ENCODE measurements around the gene DNM3. TPM values are rescaled to one million over a fixed set of nuclear protein-coding genes. Genes with fewer than 3 reads are reported as not detected.

DNM3 gene
- total RNA-seq, 1 donor from 2014 or later, result 4.7 TPM

DNA sequence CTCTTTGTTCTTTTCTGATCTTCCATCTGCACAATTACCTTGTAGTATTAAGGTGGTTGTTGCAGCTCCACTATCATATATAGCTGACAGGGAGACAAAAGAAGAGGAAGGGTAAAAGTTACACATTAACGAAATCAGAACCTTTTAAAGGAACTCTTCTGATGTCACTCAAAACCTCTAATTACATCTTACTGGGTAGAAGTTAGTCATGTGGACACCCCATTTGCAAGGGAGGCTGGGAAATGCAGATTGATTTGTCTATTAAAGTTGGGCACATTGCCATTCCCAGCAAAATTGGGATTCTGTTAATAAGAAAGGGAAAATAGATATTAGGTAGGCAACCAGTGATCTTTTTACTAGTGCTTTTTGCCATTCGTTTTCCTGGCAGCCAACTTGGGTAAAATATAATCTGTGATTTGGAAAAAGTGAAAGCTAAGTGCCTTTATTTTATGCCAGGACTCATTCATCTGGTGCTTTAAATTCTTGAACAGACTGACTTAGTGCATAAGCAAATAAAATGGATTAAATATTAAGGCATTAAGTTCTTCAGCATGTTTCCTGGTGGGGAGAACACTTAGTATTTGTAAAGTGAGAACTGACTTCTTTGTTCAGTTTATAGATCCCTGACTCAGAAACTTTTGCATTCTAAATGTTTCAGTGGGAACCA is 71.3 kb downstream of the DNM3 start:
- Histone ChIP-seq H3K27me3 (ENCODE audit: insufficient read depth, low read length) (no peaks in the 10 kb centered on the region), H3K4me2 (ENCODE audit: low read length) (no peak overlapping the region), H2AFZ (ENCODE audit: low read depth, low read length) (no peak overlapping the region), H3K27ac (ENCODE audit: low read depth, low read length) (no peak overlapping the region), H3K4me1 (ENCODE audit: insufficient read depth, low read length) (no peaks in the 10 kb centered on the region), H3K9ac (ENCODE audit: low read length) (no peak overlapping the region), H3K79me2 (ENCODE audit: insufficient read depth, low read length) (no peaks in the 10 kb centered on the region), H3K36me3 (ENCODE audit: insufficient read depth, low read length) (no peaks in the 10 kb centered on the region), H4K20me1 (ENCODE audit: insufficient read depth, low read length) (no peaks in the 10 kb centered on the region), H3K9me3 (ENCODE audit: insufficient read depth, low read depth, low read length) (no peaks in the 10 kb centered on the region), H3K4me3 (ENCODE audit: insufficient read depth, low read depth, low read length) (no peak overlapping the region)
- DNase-seq (ENCODE audit: low read depth) (no peak), FAIRE-seq (no peak)
- Mint-ChIP-seq H3K27ac (ENCODE audit: unreplicated experiment) (no peak overlapping the region), H3K4me1 (ENCODE audit: low read depth, unreplicated experiment) (peaks cover 8% of the 10 kb centered on the region), H3K36me3 (ENCODE audit: low read depth, unreplicated experiment) (no peaks in the 10 kb centered on the region), H3K9me3 (ENCODE audit: unreplicated experiment) (no peaks in the 10 kb centered on the region), H3K4me3 (ENCODE audit: unreplicated experiment) (no peak overlapping the region), H3K27me3 (ENCODE audit: low read depth, unreplicated experiment) (no peaks in the 10 kb centered on the region)
- TF ChIP-seq EZH2 (IDR thresholded peaks at IDR 0.05; ENCODE audit: insufficient read depth, low read length), result no peak
- TF ChIP-seq, protein P1, sequence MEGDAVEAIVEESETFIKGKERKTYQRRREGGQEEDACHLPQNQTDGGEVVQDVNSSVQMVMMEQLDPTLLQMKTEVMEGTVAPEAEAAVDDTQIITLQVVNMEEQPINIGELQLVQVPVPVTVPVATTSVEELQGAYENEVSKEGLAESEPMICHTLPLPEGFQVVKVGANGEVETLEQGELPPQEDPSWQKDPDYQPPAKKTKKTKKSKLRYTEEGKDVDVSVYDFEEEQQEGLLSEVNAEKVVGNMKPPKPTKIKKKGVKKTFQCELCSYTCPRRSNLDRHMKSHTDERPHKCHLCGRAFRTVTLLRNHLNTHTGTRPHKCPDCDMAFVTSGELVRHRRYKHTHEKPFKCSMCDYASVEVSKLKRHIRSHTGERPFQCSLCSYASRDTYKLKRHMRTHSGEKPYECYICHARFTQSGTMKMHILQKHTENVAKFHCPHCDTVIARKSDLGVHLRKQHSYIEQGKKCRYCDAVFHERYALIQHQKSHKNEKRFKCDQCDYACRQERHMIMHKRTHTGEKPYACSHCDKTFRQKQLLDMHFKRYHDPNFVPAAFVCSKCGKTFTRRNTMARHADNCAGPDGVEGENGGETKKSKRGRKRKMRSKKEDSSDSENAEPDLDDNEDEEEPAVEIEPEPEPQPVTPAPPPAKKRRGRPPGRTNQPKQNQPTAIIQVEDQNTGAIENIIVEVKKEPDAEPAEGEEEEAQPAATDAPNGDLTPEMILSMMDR (IDR thresholded peaks at IDR 0.05; ENCODE audit: insufficient read depth, low read depth, low read length), result no peak

DNA sequence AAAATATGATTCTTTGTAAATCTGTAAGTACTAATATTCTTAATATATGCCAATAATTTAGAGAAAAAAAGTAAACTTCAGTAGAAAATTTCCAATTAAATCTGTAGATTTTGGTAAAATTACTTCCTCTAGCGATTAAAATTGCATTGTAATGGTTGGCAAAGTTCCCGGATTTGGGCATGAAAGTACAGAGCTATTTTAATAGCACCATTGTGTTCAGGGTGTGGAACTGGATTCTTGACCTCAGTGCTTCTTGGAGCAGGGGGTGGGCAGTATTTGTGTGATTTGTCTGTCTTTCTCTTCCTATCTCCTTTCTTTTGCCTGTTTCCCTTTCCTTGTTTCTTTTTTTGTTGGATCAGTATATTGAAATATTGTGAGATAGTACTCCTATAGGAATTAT is 72.1 kb downstream of the DNM3 start:
- FAIRE-seq (no peak), DNase-seq (ENCODE audit: low read depth) (no peak)
- TF ChIP-seq, protein P1 (IDR thresholded peaks at IDR 0.05; ENCODE audit: insufficient read depth, low read depth, low read length), result no peak
- TF ChIP-seq EZH2 (IDR thresholded peaks at IDR 0.05; ENCODE audit: insufficient read depth, low read length), result no peak
- Histone ChIP-seq H3K4me3 (ENCODE audit: insufficient read depth, low read depth, low read length) (no peak overlapping the region), H4K20me1 (ENCODE audit: insufficient read depth, low read length) (no peaks in the 10 kb centered on the region), H3K4me1 (ENCODE audit: insufficient read depth, low read length) (no peaks in the 10 kb centered on the region), H3K27ac (ENCODE audit: low read depth, low read length) (no peak overlapping the region), H3K79me2 (ENCODE audit: insufficient read depth, low read length) (no peaks in the 10 kb centered on the region), H2AFZ (ENCODE audit: low read depth, low read length) (no peak overlapping the region), H3K36me3 (ENCODE audit: insufficient read depth, low read length) (no peaks in the 10 kb centered on the region), H3K9me3 (ENCODE audit: insufficient read depth, low read depth, low read length) (no peaks in the 10 kb centered on the region), H3K27me3 (ENCODE audit: insufficient read depth, low read length) (no peaks in the 10 kb centered on the region), H3K9ac (ENCODE audit: low read length) (no peak overlapping the region), H3K4me2 (ENCODE audit: low read length) (no peak overlapping the region)
- Mint-ChIP-seq H3K36me3 (ENCODE audit: low read depth, unreplicated experiment) (no peaks in the 10 kb centered on the region), H3K4me3 (ENCODE audit: unreplicated experiment) (no peak overlapping the region), H3K9me3 (ENCODE audit: unreplicated experiment) (no peaks in the 10 kb centered on the region), H3K27ac (ENCODE audit: unreplicated experiment) (no peak overlapping the region), H3K4me1 (ENCODE audit: low read depth, unreplicated experiment) (peaks cover 8% of the 10 kb centered on the region), H3K27me3 (ENCODE audit: low read depth, unreplicated experiment) (no peaks in the 10 kb centered on the region)

DNA sequence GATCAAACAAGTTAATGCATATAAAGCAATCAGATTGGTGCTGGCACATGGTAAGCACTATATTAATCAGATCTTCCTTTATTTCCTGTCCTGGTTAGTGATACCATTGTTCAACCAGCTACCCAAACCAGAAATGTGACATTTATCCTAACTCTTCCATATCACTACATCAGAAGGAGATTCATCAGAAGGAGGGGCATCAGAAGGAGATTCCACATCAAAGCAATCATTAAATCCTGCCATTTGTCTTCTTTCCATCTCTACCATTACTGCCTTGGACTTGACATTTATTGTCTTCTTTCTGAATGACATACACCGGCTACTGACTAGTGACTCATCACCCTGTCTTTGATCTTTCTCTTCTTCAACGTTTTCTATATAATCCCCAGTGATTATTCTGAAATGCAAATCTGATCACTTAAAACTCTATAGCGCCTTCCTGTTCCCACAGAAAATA is 75.0 kb downstream of the DNM3 start:
- Histone ChIP-seq H3K27ac (ENCODE audit: low read depth, low read length) (no peak overlapping the region), H3K4me2 (ENCODE audit: low read length) (no peak overlapping the region)

More for the DNA sequence above, 75.0 kb downstream of the DNM3 start:
- Mint-ChIP-seq H3K27ac (ENCODE audit: unreplicated experiment) (no peak overlapping the region), H3K27me3 (ENCODE audit: low read depth, unreplicated experiment) (no peaks in the 10 kb centered on the region), H3K9me3 (ENCODE audit: unreplicated experiment) (no peaks in the 10 kb centered on the region), H3K4me3 (ENCODE audit: unreplicated experiment) (no peak overlapping the region), H3K4me1 (ENCODE audit: low read depth, unreplicated experiment) (peaks cover 4% of the 10 kb centered on the region), H3K36me3 (ENCODE audit: low read depth, unreplicated experiment) (no peaks in the 10 kb centered on the region)
- Histone ChIP-seq H3K9ac (ENCODE audit: low read length) (no peak overlapping the region), H3K36me3 (ENCODE audit: insufficient read depth, low read length) (no peaks in the 10 kb centered on the region), H3K79me2 (ENCODE audit: insufficient read depth, low read length) (no peaks in the 10 kb centered on the region), H3K27me3 (ENCODE audit: insufficient read depth, low read length) (no peaks in the 10 kb centered on the region), H4K20me1 (ENCODE audit: insufficient read depth, low read length) (no peaks in the 10 kb centered on the region), H2AFZ (ENCODE audit: low read depth, low read length) (no peak overlapping the region), H3K4me1 (ENCODE audit: insufficient read depth, low read length) (no peaks in the 10 kb centered on the region), H3K4me3 (ENCODE audit: insufficient read depth, low read depth, low read length) (no peak overlapping the region), H3K9me3 (ENCODE audit: insufficient read depth, low read depth, low read length) (no peaks in the 10 kb centered on the region)
- TF ChIP-seq, protein P1 (IDR thresholded peaks at IDR 0.05; ENCODE audit: insufficient read depth, low read depth, low read length), result no peak
- no peak for TF ChIP-seq EZH2 (IDR thresholded peaks at IDR 0.05; ENCODE audit: insufficient read depth, low read length)
- DNase-seq (ENCODE audit: low read depth) (no peak), FAIRE-seq (no peak)
